GM21423 (cell line): ENCODE data around the gene POF1B.

ENCODE experiments used
- ATAC-seq: cut with Tn5 transposase; IDR thresholded peaks from one replicate; pipeline ENCODE4 v1.9.1; 2021; ENCODE audit warnings: mild to moderate bottlenecking, moderate library complexity; ENCODE audit not compliant: unreplicated experiment

Gene POF1B

DNA sequence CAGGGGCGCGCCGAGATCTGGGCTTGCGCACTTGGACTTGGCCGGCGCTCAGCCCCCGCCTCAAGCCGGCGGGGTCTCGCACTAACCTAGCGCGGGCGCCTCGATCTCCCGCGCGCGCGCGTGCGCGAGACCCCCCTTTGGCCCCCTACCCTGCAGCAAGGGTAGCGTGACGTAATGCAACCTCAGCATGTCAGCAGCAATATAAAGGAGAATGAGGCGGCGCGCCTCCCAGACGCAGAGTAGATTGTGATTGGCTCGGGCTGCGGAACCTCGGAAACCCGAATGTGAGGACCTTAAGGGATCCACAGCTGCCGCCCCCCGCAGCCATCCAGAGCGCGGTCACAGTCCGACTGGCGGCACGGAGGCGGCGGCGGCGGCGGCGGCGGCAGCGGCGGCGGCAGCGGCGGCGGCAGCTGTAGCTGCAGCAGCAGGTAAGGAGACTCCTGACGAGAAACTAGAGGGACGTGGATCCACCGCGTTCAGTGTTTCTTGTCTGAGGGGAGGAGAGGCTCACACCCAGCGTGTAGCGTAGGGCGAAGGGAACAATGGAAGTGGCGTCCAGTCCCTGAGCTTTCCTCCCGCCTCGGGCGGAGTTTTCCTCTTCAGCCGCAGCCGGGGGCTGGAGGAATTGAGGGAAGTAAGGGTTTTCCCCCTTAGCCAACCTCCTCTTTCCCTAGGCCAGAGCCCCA lies 135.6 kb downstream of the POF1B start, which contains the start of the genes SATL1 and ZNF711:
Gene SATL1, minus strand, starts transcription at position 19 of the 689 bp plus-strand sequence. CDS start 134,811 bp downstream, outside the sequence.
Gene ZNF711, plus strand, starts transcription at position 231 of the 689 bp plus-strand sequence. CDS start 3,582 bp downstream, outside the sequence.
- ATAC-seq = peak; percentile 58

DNA sequence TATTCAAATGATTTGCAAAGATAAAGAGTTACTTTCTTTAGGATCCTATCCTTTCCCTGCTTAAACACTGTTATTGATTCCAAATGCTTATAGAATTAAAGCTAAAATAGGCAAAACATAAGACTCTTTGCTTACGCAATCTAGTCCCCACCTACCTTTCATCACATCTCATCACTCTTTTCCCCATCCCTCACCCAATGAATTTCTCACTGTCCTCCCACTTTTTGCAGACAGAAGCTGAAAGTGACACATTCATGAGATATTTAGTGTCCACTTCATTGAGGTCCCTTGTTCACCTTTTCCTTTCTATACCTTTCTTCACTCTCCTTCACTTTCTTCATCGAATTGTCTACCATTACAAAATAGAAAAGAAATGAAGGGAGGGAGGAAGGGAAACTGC lies 136.3 kb downstream of the POF1B start:
- no peak for ATAC-seq
